ENCODE data around the gene LECT2. TPM values are rescaled to one million over a fixed set of nuclear protein-coding genes. Genes with fewer than 3 reads are reported as not detected.

LECT2 gene
- total RNA-seq, 1 donor from 2014 or later: not detected

DNA sequence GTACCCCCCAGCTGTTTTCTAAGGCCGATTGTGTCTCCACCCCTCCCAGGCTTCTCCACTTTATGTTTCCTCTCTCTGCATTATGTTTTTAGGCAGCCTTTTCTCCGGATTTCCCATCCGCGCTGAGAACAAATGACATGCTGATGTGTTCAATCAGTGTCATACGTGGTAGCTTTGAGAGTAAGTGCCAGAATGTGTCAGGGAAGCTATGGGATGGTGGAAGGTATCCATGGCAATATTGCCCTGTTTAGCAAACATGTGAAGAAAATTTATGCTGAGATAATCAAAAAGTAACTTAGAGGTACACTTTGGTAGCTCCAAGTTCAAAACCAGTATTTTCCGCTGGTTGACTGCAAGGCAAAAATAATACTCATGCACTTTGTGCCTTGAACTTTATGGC, 36.6 kb upstream of the LECT2 start:
- no peaks in the 10 kb centered on the region for H3K9me3 Mint-ChIP-seq
- TF ChIP-seq CTCF (IDR thresholded peaks at IDR 0.05) (no peak), EZH2phosphoT487 (IDR thresholded peaks at IDR 0.05) (no peak), EZH2 (IDR thresholded peaks at IDR 0.05) (no peak)
- no peaks in the 10 kb centered on the region for H3F3A ChIP-seq (ENCODE audit: low read depth)
- no peaks in the 10 kb centered on the region for H3K36me3 Mint-ChIP-seq
- H3K4me1 ChIP-seq: no peaks in the 10 kb centered on the region
- peaks cover 10% of the 10 kb centered on the region for H3K4me1 Mint-ChIP-seq
- DNase-seq (ENCODE audit: low spot score): no peak
- no peak overlapping the region for H3K4me2 ChIP-seq
- H4K20me1 ChIP-seq (ENCODE audit: low read depth): no peaks in the 10 kb centered on the region
- H3K4me3 ChIP-seq: no peak overlapping the region
- no peaks in the 10 kb centered on the region for H3K79me2 ChIP-seq (ENCODE audit: low read depth)
- H3K36me3 ChIP-seq: no peaks in the 10 kb centered on the region
- H3K27me3 Mint-ChIP-seq (ENCODE audit: insufficient read depth, low read depth): peaks cover 11% of the 10 kb centered on the region
- no peak overlapping the region for H3K4me3 Mint-ChIP-seq
- no peak overlapping the region for H2AFZ ChIP-seq (replicated peaks)
- H3K9me3 ChIP-seq (ENCODE audit: low read depth): no peaks in the 10 kb centered on the region
- H3K9ac ChIP-seq: no peak overlapping the region
- no peak overlapping the region for H3K27ac ChIP-seq
- no peak overlapping the region for H3K27ac Mint-ChIP-seq
- H3K27me3 ChIP-seq: no peaks in the 10 kb centered on the region

DNA sequence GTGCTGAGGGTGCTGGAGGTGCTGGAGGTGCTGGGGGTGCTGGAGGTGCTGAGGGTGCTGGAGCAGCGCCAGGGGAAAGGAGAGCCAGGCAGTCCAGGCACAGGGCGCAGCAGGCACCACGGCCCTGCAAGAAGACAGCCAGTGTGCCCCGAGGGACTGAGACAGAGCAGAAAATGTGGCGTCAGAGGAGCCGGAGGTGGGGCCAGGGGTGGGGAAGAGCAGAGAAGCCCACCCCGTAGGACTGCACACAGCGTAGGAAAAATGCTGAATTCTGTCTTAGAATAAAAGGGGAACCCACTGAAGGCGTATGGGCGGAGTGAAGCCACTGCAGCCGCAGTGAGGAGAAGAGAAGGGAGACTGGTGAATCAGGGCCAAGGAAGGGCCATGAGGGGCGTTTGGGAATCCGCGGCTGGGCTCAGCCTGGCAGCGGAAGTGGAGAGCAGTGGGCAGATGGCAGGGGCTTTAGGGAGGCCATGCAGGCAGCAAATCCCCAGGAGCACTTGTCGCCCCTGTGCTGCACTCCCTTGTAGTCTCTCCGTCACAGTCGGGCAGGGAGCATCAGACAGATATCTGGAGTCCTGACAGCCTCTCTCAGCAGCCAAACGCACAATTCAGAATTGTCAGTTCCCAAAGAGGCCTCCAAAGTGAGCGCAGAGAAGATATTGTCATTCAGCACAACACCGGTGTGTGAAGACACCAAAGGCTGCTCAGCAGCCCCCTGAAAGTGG, 35.9 kb upstream of the LECT2 start:
- TF ChIP-seq CTCF (IDR thresholded peaks at IDR 0.05): no peak
- TF ChIP-seq EZH2 (IDR thresholded peaks at IDR 0.05): no peak
- TF ChIP-seq EZH2phosphoT487 (IDR thresholded peaks at IDR 0.05): no peak
- H3K36me3 ChIP-seq: no peaks in the 10 kb centered on the region
- DNase-seq (ENCODE audit: low spot score): no peak
- no peak overlapping the region for H3K4me3 Mint-ChIP-seq
- H3K79me2 ChIP-seq (ENCODE audit: low read depth): no peaks in the 10 kb centered on the region
- H3K27me3 ChIP-seq: no peaks in the 10 kb centered on the region
- H3K27ac Mint-ChIP-seq: no peak overlapping the region
- no peaks in the 10 kb centered on the region for H3K9me3 Mint-ChIP-seq
- peaks cover 11% of the 10 kb centered on the region for H3K27me3 Mint-ChIP-seq (ENCODE audit: insufficient read depth, low read depth)
- H4K20me1 ChIP-seq (ENCODE audit: low read depth): no peaks in the 10 kb centered on the region
- no peaks in the 10 kb centered on the region for H3F3A ChIP-seq (ENCODE audit: low read depth)
- peaks cover 10% of the 10 kb centered on the region for H3K4me1 Mint-ChIP-seq
- H3K4me1 ChIP-seq: no peaks in the 10 kb centered on the region
- no peak overlapping the region for H3K27ac ChIP-seq
- H3K9ac ChIP-seq: no peak overlapping the region
- no peaks in the 10 kb centered on the region for H3K9me3 ChIP-seq (ENCODE audit: low read depth)
- H3K4me3 ChIP-seq: no peak overlapping the region
- H2AFZ ChIP-seq (replicated peaks): no peak overlapping the region
- no peak overlapping the region for H3K4me2 ChIP-seq
- H3K36me3 Mint-ChIP-seq: no peaks in the 10 kb centered on the region

GRCh38 chr5:135989686-135990085, 34.9 kb upstream of the LECT2 start:
- Histone ChIP-seq H3K27me3 (no peaks in the 10 kb centered on the region), H3K4me3 (no peak overlapping the region), H3K27ac (no peak overlapping the region), H4K20me1 (ENCODE audit: low read depth) (no peaks in the 10 kb centered on the region), H2AFZ (replicated peaks) (no peak overlapping the region), H3K9me3 (ENCODE audit: low read depth) (no peaks in the 10 kb centered on the region), H3K4me2 (no peak overlapping the region), H3F3A (ENCODE audit: low read depth) (no peaks in the 10 kb centered on the region), H3K79me2 (ENCODE audit: low read depth) (no peaks in the 10 kb centered on the region), H3K9ac (no peak overlapping the region), H3K36me3 (no peaks in the 10 kb centered on the region), H3K4me1 (no peaks in the 10 kb centered on the region)
- no peaks in the 10 kb centered on the region for H3K9me3 Mint-ChIP-seq
- TF ChIP-seq EZH2phosphoT487 (IDR thresholded peaks at IDR 0.05) (no peak), CTCF (IDR thresholded peaks at IDR 0.05) (no peak), EZH2 (IDR thresholded peaks at IDR 0.05) (no peak)
- H3K27me3 Mint-ChIP-seq (ENCODE audit: insufficient read depth, low read depth): peaks cover 11% of the 10 kb centered on the region
- no peak overlapping the region for H3K27ac Mint-ChIP-seq
- DNase-seq (ENCODE audit: low spot score): no peak
- no peak overlapping the region for H3K4me3 Mint-ChIP-seq
- no peaks in the 10 kb centered on the region for H3K36me3 Mint-ChIP-seq
- peaks cover 10% of the 10 kb centered on the region for H3K4me1 Mint-ChIP-seq

All from neural progenitor cell (in vitro differentiated cells).